WTC11 (cell line): ENCODE results near the gene ZFHX3.

ENCODE experiments used
- ATF1 ChIP-seq: sonication (generic); formaldehyde crosslinking; IDR thresholded peaks from 2 replicates; pipeline ENCODE4 v1.8.1; 2023; ENCODE audit warnings: mild to moderate bottlenecking, moderate library complexity, missing genetic modification reagents
- CREM ChIP-seq: sonication (generic); formaldehyde crosslinking; IDR thresholded peaks from 2 replicates; pipeline ENCODE4 v1.8.1; 2022; ENCODE audit warnings: mild to moderate bottlenecking, missing genetic modification reagents, moderate library complexity
- CTCF ChIP-seq: fragments of 200-600 bp; IDR thresholded peaks from 2 replicates; pipeline ENCODE4 v1.8.0; 2022; ENCODE audit warnings: antibody characterized with exemption
- E2F5 ChIP-seq: sonication (generic); formaldehyde crosslinking; IDR thresholded peaks from 2 replicates; pipeline ENCODE4 v1.8.1; 2022; ENCODE audit warnings: mild to moderate bottlenecking, moderate library complexity, missing genetic modification reagents
- ESRRA ChIP-seq: sonication (generic); formaldehyde crosslinking; IDR thresholded peaks from 2 replicates; pipeline ENCODE4 v1.8.1; 2022; ENCODE audit warnings: mild to moderate bottlenecking, missing genetic modification reagents, borderline replicate concordance
- ETV6 ChIP-seq: sonication (generic); formaldehyde crosslinking; IDR thresholded peaks from 2 replicates; pipeline ENCODE4 v1.8.1; 2022; ENCODE audit warnings: mild to moderate bottlenecking, missing genetic modification reagents
- FOXP4 ChIP-seq: sonication (generic); formaldehyde crosslinking; IDR thresholded peaks from 2 replicates; pipeline ENCODE4 v1.8.0; 2022; ENCODE audit warnings: mild to moderate bottlenecking, missing genetic modification reagents
- JAZF1 ChIP-seq: fragments of 250-450 bp; sonication (Bioruptor Pico); IDR thresholded peaks from 2 replicates; pipeline ENCODE4 v1.9.0; 2021; ENCODE audit warnings: moderate library complexity, mild to moderate bottlenecking, inconsistent platforms
- JUN ChIP-seq: sonication (generic); formaldehyde crosslinking; IDR thresholded peaks from 2 replicates; pipeline ENCODE4 v1.8.0; 2023; ENCODE audit warnings: mild to moderate bottlenecking, missing genetic modification reagents
- PRDM15 ChIP-seq: sonication (generic); formaldehyde crosslinking; IDR thresholded peaks from 2 replicates; pipeline ENCODE4 v1.8.0; 2022; ENCODE audit warnings: missing genetic modification reagents
- SMAD4 ChIP-seq: sonication (generic); formaldehyde crosslinking; IDR thresholded peaks from 2 replicates; pipeline ENCODE4 v1.8.0; 2022; ENCODE audit warnings: mild to moderate bottlenecking, missing genetic modification reagents
- TCF7 ChIP-seq: sonication (generic); formaldehyde crosslinking; IDR thresholded peaks from 2 replicates; pipeline ENCODE4 v1.8.0; 2022; ENCODE audit warnings: mild to moderate bottlenecking, low read depth, missing genetic modification reagents, moderate library complexity
- USF1 ChIP-seq: sonication (generic); formaldehyde crosslinking; IDR thresholded peaks from 2 replicates; pipeline ENCODE4 v1.8.0; 2022; ENCODE audit warnings: mild to moderate bottlenecking, missing genetic modification reagents
- ZNF138 ChIP-seq: sonication (generic); formaldehyde crosslinking; conservative IDR thresholded peaks from 2 replicates; pipeline ENCODE4 v1.8.1; 2022; ENCODE audit warnings: mild to moderate bottlenecking, moderate library complexity, missing genetic modification reagents

GRCh38 chr16:72829846-72830775 is 217.8 kb downstream of the ZFHX3 start:
- TF ChIP-seq JUN (CRISPR knock-in tag), result no peak
- TF ChIP-seq ZNF138 (CRISPR knock-in tag), result no peak
- no peak for TF ChIP-seq CTCF
- TF ChIP-seq ESRRA, result no peak
- TF ChIP-seq USF1 (CRISPR knock-in tag), result no peak
- TF ChIP-seq ETV6 (CRISPR knock-in tag), result no peak
- no peak for TF ChIP-seq JAZF1
- TF ChIP-seq SMAD4, result no peak
- no peak for TF ChIP-seq FOXP4 (CRISPR knock-in tag)
- no peak for TF ChIP-seq PRDM15 (CRISPR knock-in tag)
- TF ChIP-seq CREM (CRISPR knock-in tag), result no peak
- no peak for TF ChIP-seq TCF7 (CRISPR knock-in tag)
- TF ChIP-seq ATF1 (CRISPR knock-in tag), result no peak
- TF ChIP-seq E2F5 (CRISPR knock-in tag), result no peak
